SU-DHL-6 (cell line): Measurements from ENCODE around the gene DOHH.

Experiments used
- CTCF ChIP-seq: fragments of 200-600 bp; sonication (generic); IDR thresholded peaks from one replicate; pipeline ENCODE4 v1.5.1; 2017; ENCODE audit warnings: antibody characterized with exemption, mild to moderate bottlenecking, low read length, moderate library complexity; ENCODE audit not compliant: insufficient read depth, poor library complexity, severe bottlenecking
- EZH2phosphoT487 ChIP-seq: fragments of 200-600 bp; sonication (generic), shearing (Covaris generic); conservative IDR thresholded peaks from 2 replicates; pipeline ENCODE4 v1.6.1; 2018; ENCODE audit warnings: mild to moderate bottlenecking, antibody characterized with exemption, low read length, moderate library complexity, mixed read lengths

GRCh38 chr19:3515891-3516422, 15.5 kb upstream of the DOHH start:
- TF ChIP-seq EZH2phosphoT487 (no peak), CTCF (no peak)
